GM12878 (cell line): Measurements from ENCODE around the gene GZMB. TPM values are rescaled to one million over a fixed set of nuclear protein-coding genes. Genes with fewer than 3 reads are reported as not detected.

Source experiments
- ATAC-seq: fragments of 200-7000 bp; cut with Tn5 transposase; 3 replicates; pipeline ENCODE4 v1.9.1; 2020; ENCODE audit warnings: mild to moderate bottlenecking, moderate library complexity
- BruUV-seq: library from RNA; stranded (reverse); fragments of 400-500 nt; replicated peaks from 2 replicates; lab custom pipeline; 2021; lab: Mats Ljungman, UMichigan
- CTCF ChIA-PET: fragments of 300-600 bp; sonication (Branson Sonifier 250); formaldehyde crosslinking; extraction: SDS; loops from one replicate; lab custom pipeline; 2021; ENCODE audit warnings: inconsistent platforms; lab: Yijun Ruan, JAX
- POLR2A ChIA-PET: fragments of 350-600 bp; formaldehyde crosslinking; extraction: SDS; loops from one replicate; lab custom pipeline; 2021; ENCODE audit warnings: inconsistent platforms; lab: Charles Lee
- RAD21 ChIA-PET: fragments of 300-600 bp; sonication (Branson Sonifier 250); formaldehyde crosslinking; loops from one replicate; lab custom pipeline; 2023; ENCODE audit warnings: antibody characterized with exemption; ENCODE audit not compliant: unreplicated experiment; lab: Charles Lee
- SMC1A ChIA-PET: fragments of 300-600 bp; sonication (Branson Sonifier 250); formaldehyde crosslinking; loops from one replicate; lab custom pipeline; 2023; ENCODE audit not compliant: unreplicated experiment, uncharacterized antibody; lab: Charles Lee
- DNase-seq: peaks from one replicate; pipeline ENCODE4 v3.0.0-alpha.2; 2011; ENCODE audit warnings: low read depth, low spot score
- FAIRE-seq: peaks from 3 replicates; lab custom pipeline; 2011; peaks lifted over from hg19 to GRCh38; lab: Jason Lieb, UNC
- H2AFZ ChIP-seq: 2 replicates; pipeline ENCODE4 v1.6.0; 2011; ENCODE audit warnings: low read depth, low read length, control low read depth; ENCODE audit not compliant: control insufficient read depth
- H3K27ac ChIP-seq: 2 replicates; pipeline ENCODE4 v1.5.1; 2011; ENCODE audit warnings: control low read depth; ENCODE audit not compliant: control insufficient read depth, insufficient read depth
- H3K27me3 ChIP-seq, 2 experiments: replicated peaks in 1 of 2; 2 replicates each; pipeline versions ENCODE4 v1.6.0 to v1.6.1; 2011; ENCODE audit warnings: low read length in 1 of 2; ENCODE audit not compliant: control insufficient read depth in 2 of 2, insufficient read depth in 2 of 2
- H3K36me3 ChIP-seq, 2 experiments: 2 replicates each; pipeline ENCODE4 v1.5.1; 2011; ENCODE audit warnings: low read length in 1 of 2; ENCODE audit not compliant: control insufficient read depth in 2 of 2, insufficient read depth in 2 of 2
- H3K4me1 ChIP-seq: 2 replicates; pipeline ENCODE4 v1.6.1; 2011; ENCODE audit warnings: mild to moderate bottlenecking, low read length, moderate library complexity, mixed read lengths; ENCODE audit not compliant: control insufficient read depth, insufficient read depth
- H3K4me2 ChIP-seq: 2 replicates; pipeline ENCODE4 v1.6.0; 2011; ENCODE audit warnings: control low read depth; ENCODE audit not compliant: control insufficient read depth, insufficient read depth
- H3K4me3 ChIP-seq: fragments of 200-600 bp; sonication (generic); 2 replicates; pipeline ENCODE4 v1.5.1; 2016
- H3K79me2 ChIP-seq: 2 replicates; pipeline ENCODE4 v1.6.0; 2011; ENCODE audit warnings: low read length; ENCODE audit not compliant: control insufficient read depth, insufficient read depth
- H3K9ac ChIP-seq: 2 replicates; pipeline ENCODE4 v1.8.0; 2011; ENCODE audit warnings: low read length, control low read depth, mixed read lengths; ENCODE audit not compliant: control insufficient read depth, insufficient read depth
- H3K9me3 ChIP-seq: replicated peaks from 3 replicates; pipeline ENCODE4 v1.5.1; 2011; ENCODE audit warnings: mild to moderate bottlenecking, low read length; ENCODE audit not compliant: control insufficient read depth, insufficient read depth
- H4K20me1 ChIP-seq: 2 replicates; pipeline ENCODE4 v1.6.0; 2011; ENCODE audit not compliant: control insufficient read depth, insufficient read depth
- CUX1 ChIP-seq: IDR thresholded peaks from 2 replicates; pipeline ENCODE4 v1.6.1; 2012; ENCODE audit warnings: improper control_type of control experiment, low read depth, low read length; ENCODE audit not compliant: insufficient replicate concordance
- E4F1 ChIP-seq: fragments of 450-650 bp; IDR thresholded peaks from 2 replicates; pipeline ENCODE4 v1.6.1; 2018; ENCODE audit warnings: borderline replicate concordance, mild to moderate bottlenecking; ENCODE audit not compliant: partially characterized antibody
- ESRRA ChIP-seq: IDR thresholded peaks from 2 replicates; pipeline ENCODE4 v1.6.1; 2012; ENCODE audit warnings: mild to moderate bottlenecking, low read length, improper control_type of control experiment
- KLF5 ChIP-seq: fragments of 450-650 bp; IDR thresholded peaks from 2 replicates; pipeline ENCODE4 v1.6.1; 2014; ENCODE audit warnings: mild to moderate bottlenecking; ENCODE audit not compliant: partially characterized antibody
- NR2F1 ChIP-seq: fragments of 450-650 bp; conservative IDR thresholded peaks from 2 replicates; pipeline ENCODE4 v1.6.1; 2017; ENCODE audit warnings: mild to moderate bottlenecking
- REST ChIP-seq: IDR thresholded peaks from 2 replicates; pipeline ENCODE4 v1.6.1; 2012; ENCODE audit warnings: mild to moderate bottlenecking, low read depth, low read length
- WGBS: methylation state at CpG from one replicate; pipeline ENCODE4 v1.1.6; 2016; ENCODE audit warnings: low lambda C conversion rate; ENCODE audit not compliant: insufficient replicate concordance, insufficient coverage; ENCODE audit errors: missing lambda C conversion rate; 5-methylcytosine and 5-hydroxymethylcytosine counted together
- in situ Hi-C: fragments of 300-500 bp; cut with MboI; formaldehyde crosslinking; loops from 9 replicates; pipeline ENCODE4 v1.14.3; 2018; ENCODE audit warnings: mixed read lengths
- intact Hi-C: fragments of 100-400 bp; cut with micrococcal nuclease; formaldehyde crosslinking; loops from one replicate; pipeline ENCODE4 v1.14.2; 2022; ENCODE audit not compliant: unreplicated experiment
- polyA plus RNA-seq, 11 experiments: library from polyadenylated mRNA; depleted of rRNA in 4 of 11; unstranded in 6 of 11; stranded (reverse) in 5 of 11; fragments of >200 nt; fragmentation: Nextera tagmentation in 4 of 11; fragmentation: Illumina TruSeq in 1 of 11; extraction: Ambion mirVana in 4 of 11; extraction: Trizol in 1 of 11; gene quantifications; 1 replicate in 1 of 11; 2 replicates in 10 of 11; pipeline versions ENCODE4 v1.2.1 to v1.2.3, GENCODE V29; 2011 to 2016; ENCODE audit warnings: inconsistent platforms in 2 of 11, missing spikeins in 2 of 11, low read depth in 1 of 11
- total RNA-seq, 4 experiments: library from RNA; depleted of rRNA in 3 of 4; stranded (reverse); fragments of >200 nt in 3 of 4; fragmentation: Illumina TruSeq in 1 of 4; extraction: Trizol in 1 of 4; gene quantifications; 2 replicates each; pipeline versions ENCODE4 v1.2.1 to v1.2.3, GENCODE V29; 2013 to 2021

GZMB gene
- total and polyA plus RNA-seq, 10 of the 15 experiments (the other 5 are each of a cell fraction or from before 2014, with no cell fraction given): 0.19 to 0.87 (median 0.38) TPM; not detected in 7

GRCh38 chr14:24664366-24664765 is 30.4 kb upstream of the GZMB start:
- POLR2A ChIA-PET: no interaction called here
- no peak for ATAC-seq
- WGBS: 98% methylated on average over 4 of the region's 4 CpGs

More at GRCh38 chr14:24664366-24664765, 30.4 kb upstream of the GZMB start:
- DNase-seq (no peak), FAIRE-seq (no peak)
- no peaks in the 10 kb centered on the region for H3K36me3 ChIP-seq
- no peaks in the 10 kb centered on the region for H3K79me2 ChIP-seq
- H3K9me3 ChIP-seq: peaks cover 1% of the 10 kb centered on the region; the same call in 1 of the 3 replicates
- in situ Hi-C loops (no loop called here), intact Hi-C loops (no loop called here)
- no peak overlapping the region for H3K4me2 ChIP-seq
- no peaks in the 10 kb centered on the region for H4K20me1 ChIP-seq
- no peak overlapping the region for H3K4me3 ChIP-seq
- no peaks in the 10 kb centered on the region for H3K27me3 ChIP-seq
- BruUV-seq: no TSS peak
- no peak for TF ChIP-seq E4F1
- no peak for TF ChIP-seq CUX1
- no peak for TF ChIP-seq ESRRA
- TF ChIP-seq NR2F1: no peak
- TF ChIP-seq KLF5: no peak
- no peak for TF ChIP-seq REST
- H2AFZ ChIP-seq: no peak overlapping the region
- CTCF ChIA-PET: interaction anchor here (1.1 to 1.5 kb wide), 2 partner anchors 15 to 17 kb away, joined by 4 to 5 read pairs; no protein-coding TSS in a partner anchor
- H3K9ac ChIP-seq: no peak overlapping the region
- no peak overlapping the region for H3K27ac ChIP-seq
- SMC1A ChIA-PET: interaction anchor here (1.0 to 1.9 kb wide), 3 partner anchors 9 to 28 kb away, joined by 3 to 4 read pairs (median 3); no protein-coding TSS in a partner anchor
- RAD21 ChIA-PET: no interaction called here
- peaks cover 19% of the 10 kb centered on the region for H3K4me1 ChIP-seq
